M059J (cell line): ENCODE measurements around the gene SLC44A5. TPM values are rescaled to one million over a fixed set of nuclear protein-coding genes. Genes with fewer than 3 reads are reported as not detected.

Experiments
- DNase-seq: peaks from one replicate; pipeline ENCODE4 v3.0.0-alpha.2; 2012; ENCODE audit warnings: low read depth
- total RNA-seq: library from RNA; depleted of rRNA; stranded (reverse); fragments of >200 nt; shearing (Covaris generic); gene quantifications from 2 replicates; pipeline ENCODE4 v1.2.3, GENCODE V29; 2014

The SLC44A5 gene
- total RNA-seq, 1 experiment from 2014 or later: 0.12 TPM

- no peak for DNase-seq
Measured at GRCh38 chr1:75588779-75589475, 22.0 kb downstream of the SLC44A5 start.

DNA sequence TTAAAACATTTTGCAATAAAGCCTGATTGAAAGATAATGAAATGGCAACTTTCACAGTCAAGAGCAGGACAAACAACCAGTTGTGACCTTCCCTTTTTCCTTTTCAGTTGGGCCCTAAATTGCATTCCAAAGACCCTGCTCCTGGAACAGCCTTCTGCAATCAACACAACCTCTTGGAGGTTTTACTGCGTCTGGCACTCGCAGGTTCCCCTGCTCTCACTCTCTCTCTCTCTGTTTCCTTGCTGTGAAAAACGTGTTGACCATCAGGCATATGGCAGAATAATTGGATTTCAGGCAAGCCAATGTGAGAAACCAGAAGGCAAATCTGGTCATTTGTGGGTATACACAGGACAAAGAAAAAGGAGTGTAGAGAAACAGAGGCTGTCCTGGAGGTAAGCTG lies 23.2 kb downstream of the SLC44A5 start:
- no peak for DNase-seq

DNA sequence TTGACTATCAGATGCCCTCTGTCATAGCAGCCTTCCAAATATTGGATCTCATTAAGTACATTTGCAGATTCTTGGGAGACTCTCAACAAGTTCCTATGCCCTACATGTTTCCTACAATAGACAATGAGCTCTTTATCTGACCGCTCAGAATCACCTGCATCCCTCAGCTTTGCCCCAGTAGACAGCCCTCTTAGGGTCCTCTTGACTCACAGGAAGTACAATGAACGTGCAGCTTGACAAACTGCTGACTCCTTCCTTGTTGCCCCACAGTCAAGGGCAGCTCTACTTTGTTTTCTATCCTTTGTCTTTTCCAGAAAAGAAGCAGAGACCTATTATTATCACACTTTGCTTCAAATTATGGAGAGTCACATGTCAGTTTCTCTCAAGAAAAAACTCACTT lies 27.6 kb downstream of the SLC44A5 start:
- no peak for DNase-seq

- DNase-seq: peak; percentile 7
Measured at GRCh38 chr1:75582725-75583261, 28.1 kb downstream of the SLC44A5 start.

GRCh38 chr1:75579046-75579445 lies 31.9 kb downstream of the SLC44A5 start:
- no peak for DNase-seq

DNA sequence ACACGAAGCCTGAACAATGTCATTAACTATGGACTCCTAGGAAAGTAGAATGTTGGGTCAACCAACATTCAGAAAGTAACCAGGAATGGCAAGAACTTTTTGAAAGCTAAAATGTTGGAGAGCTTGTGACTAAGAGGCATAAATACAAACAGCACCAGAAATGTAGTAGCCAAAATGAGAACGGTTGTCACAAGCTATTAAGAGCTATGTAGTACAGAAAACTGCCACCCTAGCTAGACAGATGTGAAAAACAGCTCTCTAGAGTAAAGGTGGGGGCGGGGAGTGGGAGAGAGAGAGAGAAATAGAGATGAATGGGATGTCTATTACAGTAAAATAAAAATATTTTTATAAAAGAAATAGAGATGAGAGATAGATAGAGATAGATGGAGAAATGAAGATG lies 35.1 kb downstream of the SLC44A5 start:
- no peak for DNase-seq

- no peak for DNase-seq
Measured at GRCh38 chr1:75567191-75567590, 43.7 kb downstream of the SLC44A5 start.

DNA sequence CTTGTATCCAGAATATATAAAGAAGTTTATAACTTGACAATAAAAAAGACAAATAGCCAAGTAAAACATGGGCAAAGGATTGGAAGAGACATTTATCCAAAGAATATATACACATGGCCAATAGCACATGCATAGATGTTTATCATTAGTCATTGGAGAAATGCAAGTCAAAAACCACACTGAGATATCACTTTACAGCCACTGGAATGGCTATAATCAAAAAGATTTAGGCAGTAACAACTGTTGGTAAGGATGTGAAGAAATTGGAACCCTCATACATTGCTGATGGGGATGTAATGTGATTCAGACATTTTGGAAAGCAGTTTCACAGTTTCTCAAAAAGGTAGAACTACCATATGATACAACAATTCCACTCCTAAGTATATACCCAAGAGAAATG lies 51.1 kb downstream of the SLC44A5 start:
- no peak for DNase-seq

GRCh38 chr1:75559136-75559535 lies 51.8 kb downstream of the SLC44A5 start:
- no peak for DNase-seq

DNA sequence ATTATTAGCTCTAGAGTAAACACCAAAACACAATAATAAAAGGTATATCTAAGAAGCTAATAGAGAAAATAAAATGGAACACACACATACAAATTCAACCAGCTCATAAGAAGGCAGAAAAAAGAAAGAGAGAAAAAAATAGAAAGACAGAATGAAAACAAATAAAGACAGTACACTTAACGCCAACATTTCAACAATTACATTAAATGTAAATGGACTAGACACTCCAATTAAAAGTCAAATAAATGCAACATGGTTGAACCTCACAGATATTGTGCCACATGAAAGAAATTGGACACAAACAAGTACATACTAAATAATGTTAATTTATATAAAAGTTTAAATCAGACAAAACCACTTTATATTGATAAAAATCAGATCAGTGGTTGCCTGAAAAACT lies 56.0 kb downstream of the SLC44A5 start:
- no peak for DNase-seq

- no peak for DNase-seq
Measured at GRCh38 chr1:75554181-75554580, 56.7 kb downstream of the SLC44A5 start.

DNA sequence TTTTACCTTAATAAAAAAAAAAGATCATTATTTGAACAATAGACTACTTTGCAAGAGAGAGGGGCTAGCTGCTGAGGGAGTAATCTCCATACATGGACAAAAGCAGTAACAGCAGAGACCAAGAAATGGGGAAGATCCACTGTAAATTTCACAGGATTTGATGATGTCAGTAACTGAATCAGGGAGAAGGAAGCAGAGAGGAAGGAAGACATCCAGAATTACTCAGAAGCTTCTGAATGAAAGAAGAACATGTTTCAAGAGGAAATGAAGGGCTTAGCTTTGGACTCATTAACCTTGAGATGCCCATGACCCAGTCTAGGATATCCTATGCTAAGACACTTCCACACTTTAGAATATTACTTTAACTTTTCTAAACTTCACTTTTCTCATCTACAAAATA lies 60.4 kb downstream of the SLC44A5 start:
- no peak for DNase-seq

- DNase-seq: peak; percentile 15
Measured at GRCh38 chr1:75548721-75549480, 62.0 kb downstream of the SLC44A5 start.

DNA sequence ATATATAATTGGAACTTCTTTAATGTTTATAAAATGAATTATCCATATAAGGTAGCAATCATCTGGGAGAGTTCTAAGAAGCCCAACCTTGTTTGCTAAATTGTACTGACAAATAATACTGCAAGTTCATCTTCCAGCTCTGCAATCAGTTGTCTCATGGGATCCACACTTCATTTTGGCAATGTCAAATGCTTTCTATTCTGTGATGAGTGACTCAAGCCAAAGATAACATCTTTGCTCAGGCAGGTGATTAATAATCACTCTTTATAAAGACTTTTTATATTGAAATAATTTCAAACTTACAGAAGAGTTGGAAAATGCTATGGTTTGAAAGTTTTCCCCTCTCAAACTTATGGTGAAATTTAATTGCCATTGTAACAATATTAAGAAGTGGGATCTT lies 67.2 kb downstream of the SLC44A5 start:
- DNase-seq: no peak

DNA sequence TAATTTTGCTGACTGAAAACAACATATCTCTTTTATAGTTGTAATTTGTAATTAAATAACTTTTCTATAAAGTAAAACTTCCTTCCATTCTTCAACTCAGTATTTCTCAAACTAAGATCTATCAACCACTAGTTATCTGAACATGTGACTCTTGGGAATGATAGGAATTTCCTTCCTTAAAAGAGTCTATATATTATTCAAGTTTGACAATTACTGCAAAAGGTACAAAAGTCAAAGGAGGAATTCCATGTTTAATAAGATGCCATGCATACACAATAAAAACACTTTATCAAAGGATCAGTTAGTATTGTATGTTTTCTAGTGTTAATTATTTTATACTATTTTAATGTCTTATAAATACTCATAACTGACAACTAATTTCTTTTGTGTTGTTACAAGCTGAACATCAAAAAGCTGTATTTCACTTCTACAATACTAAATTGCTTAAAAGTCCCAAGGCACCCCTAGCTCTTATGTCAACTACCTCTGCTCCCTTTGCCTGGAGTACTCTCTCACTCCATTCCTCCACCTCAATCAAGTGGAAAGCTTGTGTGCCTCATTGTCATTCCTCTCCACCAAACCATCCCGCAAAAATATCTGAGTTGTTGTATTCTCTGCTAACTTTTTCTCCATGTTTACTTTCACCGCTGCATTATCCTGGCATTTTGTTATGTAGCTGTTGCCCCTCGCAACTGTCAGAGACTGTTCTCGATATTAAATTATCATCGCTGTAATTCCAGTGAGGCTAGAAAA lies 67.9 kb downstream of the SLC44A5 start:
- DNase-seq: no peak

DNA sequence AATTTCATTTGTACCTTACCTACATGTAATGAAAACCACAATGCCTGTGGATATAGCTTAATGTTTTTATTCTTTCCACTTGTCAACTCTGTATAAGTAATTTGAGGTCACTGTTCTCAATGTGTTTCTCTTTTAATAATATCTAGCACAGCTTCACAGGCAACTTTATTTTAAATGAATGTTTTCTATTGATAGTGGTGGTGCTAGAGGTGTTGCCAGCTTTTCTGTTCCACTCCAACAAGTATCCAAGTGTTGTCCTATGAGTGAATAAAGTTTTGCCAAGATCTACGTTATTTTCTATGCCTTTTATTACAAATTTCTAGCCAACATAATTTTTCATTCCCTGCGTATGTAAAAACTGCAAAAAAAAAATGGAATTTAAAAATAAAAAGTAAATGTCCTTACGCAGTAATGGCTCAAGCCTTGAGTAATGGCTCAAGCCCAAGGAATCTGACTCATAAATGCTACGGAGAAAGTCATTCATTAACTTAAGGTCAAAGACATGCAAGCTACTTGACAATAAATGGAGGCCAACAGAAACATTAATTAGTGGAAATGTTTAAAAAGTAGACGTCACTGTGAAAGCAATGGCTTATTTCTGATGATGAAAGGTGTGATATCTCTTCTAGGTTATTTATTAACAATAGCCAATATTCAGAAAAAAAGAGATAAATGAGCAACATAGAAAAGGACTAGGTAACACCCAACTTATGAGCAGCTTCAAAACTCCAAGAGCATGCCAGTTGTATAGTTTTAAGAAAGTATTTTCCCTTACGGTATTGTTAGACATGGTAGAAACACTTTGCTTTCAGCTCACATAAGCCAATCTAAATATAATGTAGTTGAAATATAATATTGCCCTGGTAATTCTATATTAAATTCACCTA lies 71.4 kb downstream of the SLC44A5 start:
- peak; percentile 41 for DNase-seq

GRCh38 chr1:75533085-75533484 lies 77.8 kb downstream of the SLC44A5 start:
- DNase-seq: no peak

GRCh38 chr1:75531570-75531969 lies 79.3 kb downstream of the SLC44A5 start:
- DNase-seq: no peak

GRCh38 chr1:75529488-75529887 lies 81.4 kb downstream of the SLC44A5 start:
- DNase-seq: peak; percentile 25

- no peak for DNase-seq
Measured at GRCh38 chr1:75528001-75528400, 82.9 kb downstream of the SLC44A5 start.

DNA sequence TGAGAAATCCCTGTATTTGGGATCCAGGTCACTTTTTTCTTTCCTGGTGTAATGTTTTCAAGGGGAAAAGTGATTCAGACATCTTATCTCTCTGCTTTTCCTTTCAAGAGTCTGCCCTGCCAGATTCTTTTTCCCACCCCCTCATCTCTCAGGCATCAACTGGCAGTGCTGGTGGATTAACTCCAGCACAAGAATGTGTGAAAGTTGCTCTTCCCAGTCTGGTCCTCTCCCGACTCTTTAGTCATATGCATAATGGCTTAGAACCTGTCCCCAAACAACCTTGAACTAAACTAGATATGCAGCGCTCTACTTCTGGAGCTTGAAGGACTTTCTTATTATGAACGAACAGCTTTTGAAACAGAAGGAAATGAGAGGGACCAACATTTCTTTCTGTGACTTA lies 88.5 kb downstream of the SLC44A5 start:
- peak; percentile 12 for DNase-seq
